Activated B cell treated with CpG ODN at 0.5 μM for 24 hours (primary cell): ENCODE results near the gene CHRNE. TPM values are rescaled to one million over a fixed set of nuclear protein-coding genes. Genes with fewer than 3 reads are reported as not detected.

Experiments used
- ATAC-seq: fragments of 200-7000 bp; cut with Tn5 transposase; one replicate; pipeline ENCODE4 v1.10.0; 2021; ENCODE audit warnings: low read depth, mild to moderate bottlenecking, moderate library complexity
- CTCF ChIA-PET: fragments of 350-600 bp; sonication (Branson Sonifier 250); formaldehyde crosslinking; loops from one replicate; lab custom pipeline; 2021; ENCODE audit warnings: antibody characterized with exemption; lab: Charles Lee
- POLR2A ChIA-PET: fragments of 350-600 bp; sonication (Branson Sonifier 250); formaldehyde crosslinking; loops from one replicate; lab custom pipeline; 2021; ENCODE audit warnings: antibody characterized with exemption; lab: Charles Lee
- DNase-seq: peaks from one replicate; pipeline ENCODE4 v3.0.0; 2022
- H3K27ac Mint-ChIP-seq: one replicate; pipeline ENCODE4 v1.8.0; 2020; ENCODE audit warnings: mixed read lengths
- H3K27me3 Mint-ChIP-seq: one replicate; pipeline ENCODE4 v1.8.0; 2021; ENCODE audit warnings: mixed read lengths
- H3K36me3 Mint-ChIP-seq: one replicate; pipeline ENCODE4 v1.8.0; 2021; ENCODE audit warnings: low read depth, mixed read lengths
- H3K4me1 Mint-ChIP-seq: one replicate; pipeline ENCODE4 v1.8.0; 2021; ENCODE audit warnings: mixed read lengths
- H3K4me3 Mint-ChIP-seq: one replicate; pipeline ENCODE4 v1.8.0; 2020; ENCODE audit warnings: mild to moderate bottlenecking, mixed read lengths
- H3K9me3 Mint-ChIP-seq: one replicate; pipeline ENCODE4 v1.8.0; 2020; ENCODE audit warnings: mixed read lengths
- CTCF ChIP-seq: fragments of 200-600 bp; IDR thresholded peaks from one replicate; pipeline ENCODE4 v1.8.0; 2022; ENCODE audit warnings: antibody characterized with exemption, mild to moderate bottlenecking
- intact Hi-C: fragments of 100-400 bp; cut with micrococcal nuclease; formaldehyde crosslinking; loops from one replicate; pipeline ENCODE4 v1.15.1; 2024
- total RNA-seq: library from RNA; stranded (reverse); gene quantifications from 2 replicates; pipeline ENCODE4 v1.2.3, GENCODE V29; 2022

Gene CHRNE
- total RNA-seq, 1 donor from 2014 or later, result 0.38 TPM

- intact Hi-C loops, result loop anchor here (5.0 to 10.0 kb wide), 6 partner anchors 140 to 1035 kb away; partner anchors contain the start of genes ATP2A3, MED11, NUP88 and PLD2
- Mint-ChIP-seq H3K27me3 (peaks cover 2% of the 10 kb centered on the region), H3K36me3 (peaks cover 52% of the 10 kb centered on the region), H3K4me1 (peaks cover 63% of the 10 kb centered on the region), H3K27ac (peak overlapping the region; percentile 100), H3K9me3 (no peaks in the 10 kb centered on the region), H3K4me3 (peak overlapping the region; percentile 100)
- no peak for TF ChIP-seq CTCF
- ChIA-PET POLR2A (interaction anchor here (0.6 to 12.1 kb wide), 20 partner anchors 7 to 1033 kb away, joined by 3 to 391 read pairs (median 7); partner anchors contain the start of genes ARRB2, C17orf107, CAMTA2 and CYB5D2), CTCF (interaction anchor here (1.6 kb wide), 1 partner anchor 40 kb away, joined by 3 read pairs; no protein-coding TSS in a partner anchor)
- DNase-seq (no peak), ATAC-seq (no peak)
These were observed 44.1 kb upstream of the CHRNE start for GRCh38 chr17:4947010-4947410.

- ATAC-seq, result no peak
- intact Hi-C loops, result loop anchor here (5.0 to 10.0 kb wide), 6 partner anchors 139 to 1034 kb away; partner anchors contain the start of genes ATP2A3, MED11, NUP88 and PLD2
These were observed 43.5 kb upstream of the CHRNE start for GRCh38 chr17:4946312-4946976.

GRCh38 chr17:4945944-4946280 is 43.0 kb upstream of the CHRNE start:
- no peak for TF ChIP-seq CTCF
- intact Hi-C loops, result loop anchor here (5.0 to 10.0 kb wide), 6 partner anchors 139 to 1034 kb away; partner anchors contain the start of genes ATP2A3, MED11, NUP88 and PLD2
- ChIA-PET POLR2A (interaction anchor here (0.7 to 12.1 kb wide), 12 partner anchors 21 to 246 kb away, joined by 3 to 391 read pairs (median 14); partner anchors contain the start of genes C17orf107, CAMTA2, INCA1 and KIF1C), CTCF (interaction anchor here (1.0 kb wide), 2 partner anchors 21 to 37 kb away, joined by 3 to 7 read pairs; partner anchors contain the start of gene SPAG7)
- ATAC-seq (no peak), DNase-seq (no peak)
- Mint-ChIP-seq H3K4me3 (peak overlapping the region; percentile 100), H3K27ac (peak overlapping the region; percentile 100), H3K4me1 (peaks cover 71% of the 10 kb centered on the region), H3K27me3 (peaks cover 2% of the 10 kb centered on the region), H3K36me3 (peaks cover 61% of the 10 kb centered on the region), H3K9me3 (no peaks in the 10 kb centered on the region)

More at GRCh38 chr17:4946312-4946976, 43.5 kb upstream of the CHRNE start:
- H3K27ac Mint-ChIP-seq, result peak overlapping the region; percentile 100
- H3K9me3 Mint-ChIP-seq, result no peaks in the 10 kb centered on the region
- peak overlapping the region; percentile 100 for H3K4me3 Mint-ChIP-seq
- ChIA-PET POLR2A (interaction anchor here (0.6 to 12.1 kb wide), 19 partner anchors 7 to 1032 kb away, joined by 3 to 391 read pairs (median 6); partner anchors contain the start of genes ARRB2, C17orf107, CAMTA2 and CYB5D2), CTCF (interaction anchor here (1.0 kb wide), 2 partner anchors 21 to 37 kb away, joined by 3 to 7 read pairs; partner anchors contain the start of gene SPAG7)
- peaks cover 2% of the 10 kb centered on the region for H3K27me3 Mint-ChIP-seq
- DNase-seq, result no peak
- peaks cover 69% of the 10 kb centered on the region for H3K4me1 Mint-ChIP-seq
- TF ChIP-seq CTCF, result no peak
- H3K36me3 Mint-ChIP-seq, result peaks cover 57% of the 10 kb centered on the region

GRCh38 chr17:4945176-4945943 is 42.5 kb upstream of the CHRNE start:
- H3K27ac Mint-ChIP-seq, result peak overlapping the region; percentile 94
- peaks cover 2% of the 10 kb centered on the region for H3K27me3 Mint-ChIP-seq
- intact Hi-C loops, result loop anchor here (5.0 to 10.0 kb wide), 6 partner anchors 138 to 1033 kb away; partner anchors contain the start of genes ATP2A3, MED11, NUP88 and PLD2
- H3K4me1 Mint-ChIP-seq, result peaks cover 70% of the 10 kb centered on the region
- no peak for TF ChIP-seq CTCF
- ATAC-seq, result peak; percentile 25
- ChIA-PET POLR2A (interaction anchor here (0.7 to 12.1 kb wide), 12 partner anchors 9 to 247 kb away, joined by 3 to 391 read pairs (median 12); partner anchors contain the start of genes CAMTA2, INCA1, KIF1C and SPAG7), CTCF (interaction anchor here (1.0 kb wide), 2 partner anchors 22 to 36 kb away, joined by 3 to 7 read pairs; partner anchors contain the start of gene SPAG7)
- peak overlapping the region; percentile 85 for H3K4me3 Mint-ChIP-seq
- no peaks in the 10 kb centered on the region for H3K9me3 Mint-ChIP-seq
- DNase-seq, result peak; percentile 63
- peaks cover 66% of the 10 kb centered on the region for H3K36me3 Mint-ChIP-seq
